Stomach (tissue), 9 donors: ENCODE data around the gene TAC4. TPM values are rescaled to one million over a fixed set of nuclear protein-coding genes. Genes with fewer than 3 reads are reported as not detected.

Source experiments
- DNase-seq, 2 donors: peaks; one replicate each; pipeline versions ENCODE4 v3.0.0 to v3.0.0-alpha.2; 2013 to 2019
- H3K27ac ChIP-seq, 5 donors: fragments of 200-600 bp in 4 of 5; sonication (generic) in 4 of 5; one replicate each; pipeline ENCODE4 v1.5.1; 2013 to 2019; ENCODE audit warnings: mild to moderate bottlenecking in 1 of 5, moderate library complexity in 1 of 5
- H3K27me3 ChIP-seq, 3 donors: fragments of 200-600 bp; sonication (generic); one replicate each; pipeline ENCODE4 v1.5.1; 2017 to 2019; ENCODE audit warnings: mixed run types in 1 of 3
- H3K36me3 ChIP-seq, 4 donors: fragments of 200-600 bp; sonication (generic); 1 replicate in 3 of 4; 2 replicates in 1 of 4; pipeline ENCODE4 v1.5.1; 2016 to 2019
- H3K4me1 ChIP-seq, 4 donors: fragments of 200-600 bp; sonication (generic); one replicate each; pipeline ENCODE4 v1.5.1; 2016 to 2019
- H3K4me3 ChIP-seq, 4 donors: fragments of 200-600 bp; sonication (generic) in 3 of 4; one replicate each; pipeline ENCODE4 v1.5.1; 2016 to 2019; ENCODE audit warnings: mild to moderate bottlenecking in 1 of 4
- H3K9me3 ChIP-seq, 4 donors: fragments of 200-600 bp; sonication (generic); one replicate each; pipeline ENCODE4 v1.5.1; 2016 to 2019
- CTCF ChIP-seq, 7 experiments: fragments of 450-650 bp in 4 of 7; fragments of 200-600 bp in 3 of 7; sonication (generic) in 3 of 7; IDR thresholded peaks; one replicate each; pipeline ENCODE4 v1.5.1; 2016 to 2019; ENCODE audit warnings: antibody characterized with exemption in 7 of 7, control low read depth in 2 of 7, mild to moderate bottlenecking in 1 of 7
- EP300 ChIP-seq: sonication (generic); formaldehyde crosslinking; IDR thresholded peaks from one replicate; pipeline ENCODE4 v1.6.1; 2017; ENCODE audit warnings: antibody characterized with exemption
- POLR2A ChIP-seq, 4 donors: fragments of 450-650 bp; IDR thresholded peaks; one replicate each; pipeline ENCODE4 v1.6.1; 2016; ENCODE audit warnings: antibody characterized with exemption in 4 of 4, control low read depth in 2 of 4, mild to moderate bottlenecking in 1 of 4, moderate library complexity in 1 of 4
- POLR2AphosphoS5 ChIP-seq, 3 donors: sonication (generic); formaldehyde crosslinking; IDR thresholded peaks; one replicate each; pipeline ENCODE4 v1.6.1; 2016; ENCODE audit warnings: antibody characterized with exemption in 3 of 3
- WGBS, 5 donors: extraction: QIAGEN DNeasy Blood & Tissue Kit in 3 of 5; methylation state at CpG; one replicate each; pipeline versions ENCODE4 v1.1.5 to v1.1.7; 2013 to 2018; 5-methylcytosine and 5-hydroxymethylcytosine counted together
- intact Hi-C: fragments of 100-400 bp; cut with DNase I; formaldehyde crosslinking; loops from one replicate; pipeline ENCODE4 v1.15.1; 2023; ENCODE audit warnings: low total_unique reads
- polyA plus RNA-seq, 3 donors: library from polyadenylated mRNA; stranded (reverse); fragments of 200-250 nt; gene quantifications; one replicate each; pipeline ENCODE4 v1.2.3, GENCODE V29; 2013
- total RNA-seq, 5 donors: library from RNA; depleted of rRNA; stranded (reverse); fragments of >200 nt; gene quantifications; one replicate each; pipeline versions ENCODE4 v1.1.0 to v1.2.3, GENCODE V29; 2014 to 2016
- donor health status: healthy with polysubstance abuse.
- donor health status: Bipolar disorder and iron deficiency.
- donor health status: healthy.

Gene TAC4
- total and polyA plus RNA-seq, 8 donors, result not detected

DNA sequence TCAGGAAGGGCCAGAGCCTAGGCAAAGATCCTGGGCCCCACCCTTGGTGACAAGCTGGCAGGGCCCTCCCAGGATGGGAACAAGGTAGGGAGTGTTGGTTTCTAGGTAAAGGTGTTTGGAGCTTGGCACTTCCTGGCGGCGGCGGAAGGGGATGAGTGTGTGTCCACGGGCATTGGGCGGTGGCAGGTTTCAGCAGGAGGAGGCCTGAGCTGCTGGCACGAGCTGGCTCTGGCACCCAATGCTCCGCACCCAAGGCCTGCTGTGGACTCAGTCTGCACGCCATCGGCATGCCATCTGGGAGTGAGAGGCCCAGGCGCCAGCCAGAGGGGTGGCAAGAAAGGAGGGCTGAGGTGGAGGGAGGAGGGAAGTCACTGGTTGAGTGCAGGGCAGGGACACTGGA lies 46.9 kb upstream of the TAC4 start:
- intact Hi-C loops, result no loop called here
- Histone ChIP-seq H3K9me3 (no peaks in the 10 kb centered on the region), H3K27me3 (peaks cover 0 to 96% (median 25%) of the 10 kb centered on the region in 3 donors), H3K4me3 (no peak overlapping the region), H3K27ac (no peak overlapping the region), H3K4me1 (no peaks in the 10 kb centered on the region), H3K36me3 (no peaks in the 10 kb centered on the region)
- WGBS, 5 donors, result 62 to 77% (median 71%) methylated on average over 9 to 10 of the region's 10 CpGs
- DNase-seq, result no peak
- TF ChIP-seq POLR2AphosphoS5 (IDR thresholded peaks at IDR 0.05), result no peak
- no peak for TF ChIP-seq EP300
- no peak for TF ChIP-seq POLR2A (IDR thresholded peaks at IDR 0.05)
- TF ChIP-seq CTCF (IDR thresholded peaks at IDR 0.05), result no peak

- Histone ChIP-seq H3K36me3 (no peaks in the 10 kb centered on the region), H3K9me3 (no peaks in the 10 kb centered on the region), H3K27me3 (peaks cover 0 to 94% (median 23%) of the 10 kb centered on the region in 3 donors), H3K4me3 (no peak overlapping the region), H3K4me1 (no peaks in the 10 kb centered on the region), H3K27ac (no peak overlapping the region)
- DNase-seq, result no peak
- no peak for TF ChIP-seq POLR2A (IDR thresholded peaks at IDR 0.05)
- no peak for TF ChIP-seq EP300
- TF ChIP-seq CTCF (IDR thresholded peaks at IDR 0.05), result no peak
- TF ChIP-seq POLR2AphosphoS5 (IDR thresholded peaks at IDR 0.05), result no peak
- intact Hi-C loops, result no loop called here
- 70 to 85% (median 76%) methylated on average over 10 of the region's 10 CpGs for WGBS, 5 donors
Observed at GRCh38 chr17:49891694-49892389, 44.0 kb upstream of the TAC4 start.

- no peaks in the 10 kb centered on the region for H3K9me3 ChIP-seq
- 51 to 73% (median 68%) methylated on average over 5 of the region's 5 CpGs for WGBS, 5 donors
- no peak for DNase-seq
- H3K36me3 ChIP-seq, result no peaks in the 10 kb centered on the region
- H3K27me3 ChIP-seq, result peaks cover 0 to 95% (median 28%) of the 10 kb centered on the region in 3 donors
- H3K27ac ChIP-seq, result no peak overlapping the region
- TF ChIP-seq POLR2A (IDR thresholded peaks at IDR 0.05), result no peak
- TF ChIP-seq EP300, result no peak
- no peak for TF ChIP-seq CTCF (IDR thresholded peaks at IDR 0.05)
- TF ChIP-seq POLR2AphosphoS5 (IDR thresholded peaks at IDR 0.05), result no peak
- intact Hi-C loops, result no loop called here
- no peak overlapping the region for H3K4me3 ChIP-seq
- no peaks in the 10 kb centered on the region for H3K4me1 ChIP-seq
Observed at GRCh38 chr17:49891271-49891670, 43.4 kb upstream of the TAC4 start.

DNA sequence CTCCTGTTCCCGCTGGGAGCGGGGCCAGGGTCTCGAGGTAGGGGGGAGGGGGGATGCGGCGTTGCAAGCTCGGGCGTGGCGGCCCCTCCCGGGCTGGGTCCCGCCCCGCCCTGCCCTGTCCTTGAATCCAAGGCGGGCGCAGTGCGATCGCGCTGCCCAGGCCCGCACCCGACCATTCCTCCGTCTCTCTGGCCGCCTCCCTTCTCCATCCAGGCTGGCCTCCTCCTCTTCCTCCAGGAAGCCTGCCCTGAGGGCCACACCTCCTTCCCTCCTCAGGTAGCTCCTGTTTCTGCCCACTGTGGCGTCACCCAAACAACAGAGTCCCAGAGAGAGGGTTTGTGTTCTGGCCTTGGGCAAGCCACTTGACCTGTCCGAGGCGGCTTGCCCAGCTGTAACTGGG lies 43.0 kb upstream of the TAC4 start:
- intact Hi-C loops, result no loop called here
- peaks cover 0 to 95% (median 32%) of the 10 kb centered on the region in 3 donors for H3K27me3 ChIP-seq
- no peaks in the 10 kb centered on the region for H3K4me1 ChIP-seq
- H3K27ac ChIP-seq, result no peak overlapping the region
- TF ChIP-seq POLR2AphosphoS5 (IDR thresholded peaks at IDR 0.05) (no peak), CTCF (IDR thresholded peaks at IDR 0.05) (no peak), EP300 (no peak), POLR2A (IDR thresholded peaks at IDR 0.05) (no peak)
- no peaks in the 10 kb centered on the region for H3K36me3 ChIP-seq
- 39 to 59% (median 45%) methylated on average over 13 to 23 of the region's 23 CpGs for WGBS, 5 donors
- no peak for DNase-seq
- H3K4me3 ChIP-seq, result no peak overlapping the region
- no peaks in the 10 kb centered on the region for H3K9me3 ChIP-seq
